Esophagus squamous epithelium (tissue), 5 donors: Measurements from ENCODE around the gene CPPED1. TPM values are rescaled to one million over a fixed set of nuclear protein-coding genes. Genes with fewer than 3 reads are reported as not detected.

Experiments
- DNase-seq: peaks from one replicate; lab custom pipeline; 2025; lab: John Stamatoyannopoulos, UW
- H3K27ac ChIP-seq, 4 donors: fragments of 200-600 bp; sonication (generic); one replicate each; pipeline ENCODE4 v1.5.1; 2016 to 2019; ENCODE audit warnings: mild to moderate bottlenecking in 1 of 4
- H3K27me3 ChIP-seq, 4 donors: fragments of 200-600 bp; sonication (generic); 1 replicate in 3 of 4; 2 replicates in 1 of 4; pipeline versions ENCODE4 v1.5.1 to v1.6.0; 2017 to 2021; ENCODE audit warnings: antibody characterized with exemption in 1 of 4
- H3K36me3 ChIP-seq, 3 donors: fragments of 200-600 bp; sonication (generic); one replicate each; pipeline ENCODE4 v1.5.1; 2016 to 2019
- H3K4me1 ChIP-seq, 3 donors: fragments of 200-600 bp; sonication (generic); one replicate each; pipeline ENCODE4 v1.5.1; 2017 to 2019
- H3K4me3 ChIP-seq, 4 donors: fragments of 200-600 bp; sonication (generic); 1 replicate in 3 of 4; 2 replicates in 1 of 4; pipeline ENCODE4 v1.5.1; 2016 to 2019; ENCODE audit warnings: mild to moderate bottlenecking in 2 of 4, moderate library complexity in 1 of 4
- H3K9me3 ChIP-seq, 3 donors: fragments of 200-600 bp; sonication (generic); one replicate each; pipeline ENCODE4 v1.5.1; 2016 to 2019
- CTCF ChIP-seq, 6 experiments: fragments of 450-650 bp in 4 of 6; fragments of 200-600 bp in 2 of 6; sonication (generic) in 2 of 6; IDR thresholded peaks; one replicate each; pipeline ENCODE4 v1.5.1; 2016 to 2019; ENCODE audit warnings: antibody characterized with exemption in 6 of 6, mild to moderate bottlenecking in 4 of 6, moderate library complexity in 4 of 6
- POLR2A ChIP-seq, 4 donors: fragments of 450-650 bp; IDR thresholded peaks; one replicate each; pipeline ENCODE4 v1.6.1; 2017; ENCODE audit warnings: antibody characterized with exemption in 4 of 4, mild to moderate bottlenecking in 4 of 4, moderate library complexity in 3 of 4
- WGBS, 2 donors: methylation state at CpG; one replicate each; pipeline ENCODE4 v1.1.5; 2018; 5-methylcytosine and 5-hydroxymethylcytosine counted together
- intact Hi-C: fragments of 100-400 bp; cut with DNase I; formaldehyde crosslinking; loops from one replicate; pipeline ENCODE4 v1.15.0; 2022
- total RNA-seq, 4 donors: library from RNA; depleted of rRNA; stranded (reverse); fragments of >200 nt; gene quantifications; one replicate each; pipeline ENCODE4 v1.1.0, GENCODE V29; 2016
- donor health status: DM: yes; HTN: yes; CAD: no.

Gene CPPED1
- total RNA-seq, 4 donors from 2014 or later = 14.3 to 45.6 (median 16.8) TPM

GRCh38 chr16:12675852-12676251 is 127.8 kb downstream of the CPPED1 start:
- Histone ChIP-seq H3K27ac (no peak overlapping the region), H3K4me1 (no peaks in the 10 kb centered on the region), H3K36me3 (peaks cover 0 to 28% (median 0%) of the 10 kb centered on the region in 3 donors), H3K4me3 (no peak overlapping the region), H3K9me3 (no peaks in the 10 kb centered on the region), H3K27me3 (no peaks in the 10 kb centered on the region)
- DNase-seq = no peak
- TF ChIP-seq POLR2A (IDR thresholded peaks at IDR 0.05) (no peak), CTCF (IDR thresholded peaks at IDR 0.05) (no peak)
- 46 to 47% methylated on average over 5 of the region's 5 CpGs for WGBS, 2 donors
- intact Hi-C loops = no loop called here

GRCh38 chr16:12675046-12675445 is 128.6 kb downstream of the CPPED1 start:
- Histone ChIP-seq H3K36me3 (peaks cover 0 to 25% (median 0%) of the 10 kb centered on the region in 3 donors), H3K27ac (no peak overlapping the region), H3K9me3 (no peaks in the 10 kb centered on the region), H3K27me3 (no peaks in the 10 kb centered on the region), H3K4me3 (no peak overlapping the region), H3K4me1 (no peaks in the 10 kb centered on the region)
- TF ChIP-seq POLR2A (IDR thresholded peaks at IDR 0.05) (no peak), CTCF (IDR thresholded peaks at IDR 0.05) (no peak)
- DNase-seq = no peak
- WGBS, 2 donors = 68 to 79% methylated on average over 4 of the region's 4 CpGs
- intact Hi-C loops = no loop called here

GRCh38 chr16:12674524-12674923 is 129.2 kb downstream of the CPPED1 start:
- no peak overlapping the region for H3K27ac ChIP-seq
- WGBS, 2 donors = 75 to 100% methylated on average over 1 to 4 of the region's 5 CpGs
- peaks cover 0 to 30% (median 0%) of the 10 kb centered on the region in 3 donors for H3K36me3 ChIP-seq
- H3K4me1 ChIP-seq = no peaks in the 10 kb centered on the region
- no peaks in the 10 kb centered on the region for H3K27me3 ChIP-seq
- intact Hi-C loops = no loop called here
- H3K4me3 ChIP-seq = no peak overlapping the region
- DNase-seq = no peak
- H3K9me3 ChIP-seq = no peaks in the 10 kb centered on the region
- TF ChIP-seq POLR2A (IDR thresholded peaks at IDR 0.05) (no peak), CTCF (IDR thresholded peaks at IDR 0.05) (no peak)

- intact Hi-C loops = no loop called here
- no peaks in the 10 kb centered on the region for H3K4me1 ChIP-seq
- H3K4me3 ChIP-seq = no peak overlapping the region
- H3K27ac ChIP-seq = no peak overlapping the region
- H3K27me3 ChIP-seq = no peaks in the 10 kb centered on the region
- no peak for DNase-seq
- H3K9me3 ChIP-seq = peaks cover 0 to 2% (median 2%) of the 10 kb centered on the region in 3 donors
- WGBS, 2 donors = 72 to 84% methylated on average over 6 of the region's 6 CpGs
- H3K36me3 ChIP-seq = peaks cover 0 to 33% (median 0%) of the 10 kb centered on the region in 3 donors
- no peak for TF ChIP-seq POLR2A (IDR thresholded peaks at IDR 0.05)
- TF ChIP-seq CTCF (IDR thresholded peaks at IDR 0.05) = no peak
These were observed 129.6 kb downstream of the CPPED1 start for GRCh38 chr16:12674071-12674470.

DNA sequence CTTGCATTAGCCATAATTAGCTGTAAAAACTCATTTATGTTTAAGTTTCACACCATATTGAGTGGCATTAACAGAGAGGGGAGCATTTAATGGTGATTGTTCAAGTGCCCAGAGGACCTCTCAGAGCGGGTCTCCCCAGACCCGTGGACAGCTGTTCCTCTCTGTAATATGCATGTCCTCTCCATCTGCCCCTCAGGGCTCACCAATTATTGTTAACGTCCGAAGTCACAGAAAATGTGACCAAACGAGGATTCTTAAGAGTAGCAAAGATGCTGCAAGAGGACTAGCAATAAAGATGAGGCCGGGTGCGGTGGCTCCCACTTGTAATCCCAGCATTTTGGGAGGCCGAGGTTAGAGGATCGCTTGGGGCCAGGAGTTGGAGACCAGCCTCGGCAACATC is 130.2 kb downstream of the CPPED1 start:
- no peak overlapping the region for H3K4me3 ChIP-seq
- H3K4me1 ChIP-seq = no peaks in the 10 kb centered on the region
- H3K27me3 ChIP-seq = no peaks in the 10 kb centered on the region
- WGBS, 2 donors = 85 to 94% methylated on average over 10 of the region's 10 CpGs
- no peak for DNase-seq
- H3K9me3 ChIP-seq = peaks cover 0 to 9% (median 8%) of the 10 kb centered on the region in 3 donors
- no peak for TF ChIP-seq CTCF (IDR thresholded peaks at IDR 0.05)
- intact Hi-C loops = no loop called here
- H3K27ac ChIP-seq = no peak overlapping the region
- H3K36me3 ChIP-seq = peaks cover 0 to 39% (median 0%) of the 10 kb centered on the region in 3 donors
